Suppressor macrophage (primary cell): ENCODE measurements around the gene NIPSNAP2.
"Not testable (repeated sequence)": the region's sequence is repeated elsewhere in the genome, so short reads cannot be mapped to it uniquely, and the experiment has no call there.

ENCODE experiments used
- DNase-seq, 4 experiments: peaks; one replicate each; pipeline ENCODE4 v3.0.0-alpha.2; 2020 to 2022

NIPSNAP2 gene

DNA sequence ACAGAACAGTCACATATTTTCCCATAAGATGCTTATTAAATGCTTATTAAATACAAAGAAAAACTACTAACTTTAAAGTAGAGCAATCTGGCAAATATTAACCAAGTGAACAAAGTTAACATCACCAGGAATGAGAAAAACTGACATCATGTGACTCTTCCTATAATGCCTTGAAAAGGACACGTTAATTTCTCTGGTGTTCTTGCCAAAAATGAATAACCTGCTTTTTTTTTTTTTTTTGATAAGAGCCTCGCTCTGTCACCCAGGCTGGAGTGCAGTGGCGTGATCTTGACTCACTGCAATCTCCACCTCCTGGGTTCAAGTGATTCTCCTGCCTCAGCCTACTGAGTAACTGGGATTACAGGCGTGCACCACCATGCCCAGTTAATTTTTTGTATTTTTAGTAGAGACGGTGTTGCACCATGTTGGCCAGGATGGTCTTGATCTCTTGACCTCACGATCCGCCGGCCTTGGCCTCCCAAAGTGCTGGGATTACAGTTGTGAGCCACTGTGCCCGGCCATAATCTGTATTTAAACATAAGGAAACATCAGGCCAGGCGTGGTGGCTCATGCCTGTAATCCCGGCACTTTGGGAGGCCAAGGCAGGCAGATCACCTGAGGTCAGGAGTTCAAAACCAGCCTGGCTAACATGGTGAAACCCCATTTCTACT, 83.2 kb downstream of the NIPSNAP2 start:
- not testable (repeated sequence) for DNase-seq

DNA sequence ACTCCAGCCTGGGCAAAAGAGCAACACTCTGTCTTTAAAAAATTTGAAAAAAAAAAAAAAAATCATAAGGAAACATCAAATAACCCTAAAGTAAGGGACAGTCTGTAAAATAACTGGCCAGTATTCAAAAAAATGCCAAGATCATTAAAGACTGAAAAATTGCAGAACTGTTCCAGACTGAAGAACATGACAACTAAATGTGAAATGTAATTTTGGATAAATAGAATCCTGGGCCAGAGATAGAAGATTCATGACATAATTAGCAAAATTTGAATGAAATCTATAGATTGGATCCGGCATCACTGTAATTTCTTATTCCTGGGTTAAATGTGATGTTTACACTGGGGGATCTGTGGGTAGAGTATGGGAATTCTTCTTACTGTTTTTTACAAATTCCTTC, 83.9 kb downstream of the NIPSNAP2 start:
- no peak for DNase-seq

DNA sequence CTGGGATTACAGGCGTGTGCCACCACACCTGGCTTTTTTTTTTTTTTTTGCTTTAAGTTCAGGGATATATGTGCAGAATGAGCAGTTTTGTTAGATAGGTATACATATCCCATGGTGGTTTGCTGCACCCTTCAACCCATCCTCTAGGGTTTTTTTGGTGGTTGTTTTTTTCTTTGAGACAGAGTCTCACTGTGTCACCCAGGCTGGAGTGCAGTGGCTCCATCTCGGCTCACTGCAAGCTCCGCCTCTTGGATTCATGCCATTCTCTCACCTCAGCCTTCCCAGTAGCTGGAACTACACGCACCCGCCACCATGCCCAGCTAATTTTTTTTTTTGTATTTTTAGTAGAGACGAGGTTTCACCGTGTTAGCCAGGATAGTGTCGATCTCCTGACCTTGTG, 84.4 kb downstream of the NIPSNAP2 start:
- not testable (repeated sequence) for DNase-seq
